PC-3 (cell line): ENCODE data around the gene TENM4.

ENCODE experiments used
- CTCF ChIP-seq: fragments of 300-600 bp; sonication (generic); conservative IDR thresholded peaks from 2 replicates; pipeline ENCODE4 v1.5.1; 2017; ENCODE audit warnings: antibody characterized with exemption, low read depth, mild to moderate bottlenecking, low read length
- EZH2 ChIP-seq: fragments of 300-600 bp; sonication (generic); IDR thresholded peaks from one replicate; pipeline ENCODE4 v1.6.1; 2017; ENCODE audit warnings: antibody characterized with exemption, mild to moderate bottlenecking, low read length; ENCODE audit not compliant: unreplicated experiment
- EZH2phosphoT487 ChIP-seq: fragments of 300-600 bp; sonication (generic); IDR thresholded peaks from 2 replicates; pipeline ENCODE4 v1.6.1; 2018; ENCODE audit warnings: mild to moderate bottlenecking, antibody characterized with exemption, low read length, borderline replicate concordance

GRCh38 chr11:78659326-78660270, 781.2 kb downstream of the TENM4 start:
- TF ChIP-seq CTCF = no peak
- TF ChIP-seq EZH2phosphoT487 = no peak
- no peak for TF ChIP-seq EZH2
